CD4-positive, alpha-beta T cell treated with Interleukin-15 for 1 hour (primary cell): ENCODE data around the gene ZNF304.

ENCODE experiments used
- DNase-seq: peaks from one replicate; pipeline ENCODE4 v3.0.0-alpha.2; 2020

Gene ZNF304

DNA sequence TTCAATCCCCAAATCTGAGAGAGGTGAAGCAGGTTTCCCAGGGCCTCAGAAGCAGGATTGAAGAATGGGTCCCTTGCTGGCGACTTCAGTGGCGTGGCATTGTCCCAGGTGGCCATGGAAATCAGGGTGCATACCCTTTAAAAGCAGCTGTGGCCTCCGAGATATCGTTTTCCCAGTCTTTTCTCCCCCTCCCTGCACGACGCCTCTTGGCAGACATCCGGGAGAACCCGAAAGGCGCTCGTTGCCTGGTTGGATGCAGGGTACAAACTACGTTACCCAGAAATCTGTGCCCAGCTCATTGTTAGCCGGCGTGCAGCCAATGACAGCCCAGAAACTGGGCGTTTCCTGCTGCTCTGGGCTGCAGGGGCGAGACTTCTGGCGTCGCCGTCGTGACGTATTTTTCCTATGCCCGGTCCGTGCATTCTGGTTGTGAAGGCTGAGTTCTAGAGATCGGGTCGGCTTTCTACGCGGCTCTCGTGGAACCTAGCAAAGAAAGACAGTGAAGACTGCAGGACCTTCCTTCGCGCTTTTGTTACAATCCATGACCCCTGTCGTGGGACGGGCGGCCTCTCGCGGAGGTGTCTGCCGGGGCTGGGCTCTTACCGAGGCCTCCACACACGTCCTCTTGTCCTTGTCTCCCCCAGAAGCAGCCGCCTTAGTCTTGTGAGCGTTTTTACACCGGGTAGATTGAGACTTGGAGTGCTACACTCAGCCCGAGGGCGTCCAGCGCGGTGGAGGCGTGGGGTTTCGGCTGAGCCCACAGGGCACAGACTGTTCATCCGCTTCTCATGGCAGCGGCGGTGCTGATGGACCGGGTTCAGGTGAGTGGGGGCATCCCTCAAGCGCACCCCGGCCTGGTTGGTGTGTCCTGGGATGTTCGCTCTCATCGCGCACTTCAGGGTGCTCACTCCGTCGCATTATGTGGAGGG, at the start of gene ZNF304:
TSS of gene ZNF304 (plus strand) at position 395 of the 929 bp plus-strand sequence. CDS start at position 789, 394 bp downstream.
- peak; percentile 88 for DNase-seq

DNA sequence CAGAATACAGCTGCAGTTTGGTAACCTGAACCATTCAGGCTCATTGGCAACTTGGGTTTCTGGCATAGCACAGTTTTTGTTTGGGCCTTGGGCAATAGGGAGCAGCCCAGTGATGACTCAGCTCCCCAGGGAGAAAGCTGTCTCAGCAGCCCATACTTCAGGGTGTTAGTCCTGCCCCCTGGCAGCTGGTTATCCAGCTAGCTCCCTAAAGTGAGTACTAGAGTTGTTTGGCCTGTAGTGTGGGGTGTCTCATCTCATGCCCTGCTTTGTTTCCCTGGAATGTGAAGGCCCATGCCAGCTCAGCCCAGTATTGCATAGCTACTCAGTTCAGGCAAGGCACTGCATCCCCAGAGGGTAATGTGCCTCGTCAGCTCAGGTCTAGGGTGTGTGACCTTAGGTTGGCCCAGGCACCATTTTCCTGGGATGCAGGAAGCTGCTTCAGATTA, 49.0 kb upstream of the ZNF304 start:
- DNase-seq = no peak

GRCh38 chr19:57302727-57303401, 48.2 kb upstream of the ZNF304 start:
- no peak for DNase-seq

DNA sequence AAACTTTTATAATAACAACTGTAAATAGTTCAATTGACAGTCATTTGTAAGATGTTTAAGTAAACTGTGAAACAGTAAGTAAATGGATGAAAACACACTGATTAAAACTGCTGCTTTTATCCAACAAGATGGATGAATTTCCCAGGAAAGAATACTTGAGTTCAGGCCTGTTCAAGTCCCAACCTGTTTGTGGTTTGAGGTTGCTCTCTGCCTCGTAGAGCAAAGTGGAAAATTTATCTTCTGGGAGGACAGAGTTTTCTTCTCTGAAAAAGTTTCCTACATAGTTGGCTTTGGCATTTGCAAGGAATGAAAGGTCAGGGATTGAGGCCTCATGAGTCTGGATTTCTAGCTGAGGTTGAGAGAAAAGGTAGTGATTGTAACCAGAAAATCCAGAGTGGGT, 46.0 kb upstream of the ZNF304 start:
- no peak for DNase-seq

DNA sequence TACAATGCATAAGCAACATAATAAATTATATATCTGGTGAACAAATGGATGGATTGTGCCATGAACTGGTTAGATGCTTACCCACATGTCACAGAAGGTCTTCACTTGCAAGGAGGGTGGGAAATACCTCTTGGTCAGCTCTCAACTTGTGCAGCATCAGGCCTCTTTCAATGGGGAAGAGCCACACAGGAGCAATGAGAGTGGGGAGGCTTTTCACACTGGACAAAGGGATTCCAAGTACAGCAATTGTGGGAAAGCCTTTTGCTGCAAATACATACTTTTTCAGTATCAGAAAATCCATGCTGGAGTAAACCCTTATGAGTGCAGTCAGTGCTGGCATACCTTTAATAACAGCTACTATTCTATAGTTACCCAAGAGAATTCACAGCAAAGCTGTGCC, 42.6 kb upstream of the ZNF304 start:
- no peak for DNase-seq

GRCh38 chr19:57310792-57311191, 40.3 kb upstream of the ZNF304 start:
- no peak for DNase-seq

DNA sequence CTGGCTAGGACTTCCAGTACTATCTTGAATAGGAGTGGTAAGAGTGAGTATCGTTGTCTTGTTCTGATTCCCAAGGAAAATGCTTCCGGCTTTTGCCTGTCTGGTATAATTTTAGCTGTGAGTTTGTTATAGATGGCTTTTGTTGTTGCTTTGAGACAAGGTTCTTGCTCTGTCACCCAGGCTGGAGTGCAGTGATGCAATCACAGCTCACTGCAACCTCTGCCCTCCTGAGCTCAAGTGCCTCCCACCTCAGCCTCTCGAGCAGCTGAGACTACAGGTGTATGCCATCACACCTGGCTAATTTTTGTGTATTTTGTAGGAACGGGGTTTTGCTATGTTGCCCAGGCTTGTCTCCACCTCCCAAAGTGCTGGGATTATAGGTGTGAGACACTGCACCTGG, 36.9 kb upstream of the ZNF304 start:
- no peak for DNase-seq

- no peak for DNase-seq
Observed at GRCh38 chr19:57317503-57317902, 33.6 kb upstream of the ZNF304 start.

DNA sequence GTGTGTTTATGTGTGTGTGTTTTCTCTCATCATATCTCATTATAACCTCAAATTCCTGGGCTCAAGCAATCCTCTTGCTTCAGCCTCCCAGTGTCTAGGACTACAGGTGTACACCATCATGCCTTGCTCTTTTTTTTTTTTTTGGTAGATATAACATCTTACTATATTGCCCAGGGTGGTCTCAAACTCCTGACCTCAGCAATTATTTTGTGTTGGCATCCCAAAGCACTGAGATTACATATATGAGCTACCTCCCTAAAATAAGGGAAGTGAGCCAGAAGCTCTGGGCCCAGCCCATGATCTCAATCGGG, 31.2 kb upstream of the ZNF304 start:
- DNase-seq = no peak

GRCh38 chr19:57320180-57321084, 30.6 kb upstream of the ZNF304 start, which contains the start of gene ZNF543:
Gene ZNF543 (plus strand): TSS chr19:57320472. CDS start chr19:57320854, 382 bp downstream.
- DNase-seq = peak; percentile 93

DNA sequence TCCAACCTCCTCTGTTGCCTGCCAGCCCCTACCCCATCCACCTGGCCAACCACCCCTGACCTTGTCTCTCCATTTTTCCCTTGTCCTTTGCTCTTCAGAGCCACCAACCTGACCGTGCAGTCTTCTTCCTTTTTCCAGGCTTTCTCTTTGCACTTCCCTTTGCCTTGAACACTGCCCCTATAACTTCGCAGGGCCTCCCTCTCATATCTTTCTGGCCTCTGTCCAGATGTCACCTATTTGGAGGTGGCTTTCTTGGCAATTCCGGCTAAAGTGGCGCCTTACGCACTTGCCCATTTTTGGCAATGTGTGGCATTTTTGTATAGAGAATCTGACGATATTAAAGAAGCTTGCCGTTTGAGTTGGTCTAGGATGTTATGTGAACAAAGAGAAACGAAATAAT, 30.0 kb upstream of the ZNF304 start:
- no peak for DNase-seq

GRCh38 chr19:57321751-57322150, 29.3 kb upstream of the ZNF304 start:
- DNase-seq = no peak

- DNase-seq = no peak
Observed at GRCh38 chr19:57324992-57325391, 26.1 kb upstream of the ZNF304 start.

- DNase-seq = no peak
Observed at GRCh38 chr19:57327993-57328392, 23.1 kb upstream of the ZNF304 start.

- DNase-seq = no peak
Observed at GRCh38 chr19:57334191-57334590, 16.9 kb upstream of the ZNF304 start.

DNA sequence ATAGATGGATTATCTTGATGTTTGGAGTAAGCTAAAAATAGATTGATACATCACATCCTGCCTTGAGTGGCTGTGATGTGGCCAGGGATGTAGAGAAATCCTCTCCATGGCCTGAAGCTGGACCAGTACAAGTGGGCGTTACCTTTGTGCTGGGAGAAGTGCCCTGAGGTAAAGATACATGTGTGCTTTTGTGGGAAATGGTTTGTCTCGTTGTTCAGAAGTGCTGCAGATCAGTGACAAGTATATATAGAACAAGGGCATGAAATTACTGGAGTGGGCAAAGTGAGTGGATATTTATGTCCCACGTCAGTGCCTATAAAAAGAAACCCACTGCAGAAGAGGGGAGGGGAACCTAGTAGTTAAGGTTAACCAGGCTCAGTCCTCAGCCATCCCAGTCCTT, 12.2 kb upstream of the ZNF304 start:
- DNase-seq = no peak

- DNase-seq = no peak
Observed at GRCh38 chr19:57342582-57342981, 8.5 kb upstream of the ZNF304 start.

- no peak for DNase-seq
Observed at GRCh38 chr19:57348136-57348535, 2.9 kb upstream of the ZNF304 start.

GRCh38 chr19:57351867-57352266, 796 bp downstream of the ZNF304 start:
- no peak for DNase-seq

- DNase-seq = no peak
Observed at GRCh38 chr19:57355916-57356315, 4.8 kb downstream of the ZNF304 start.

DNA sequence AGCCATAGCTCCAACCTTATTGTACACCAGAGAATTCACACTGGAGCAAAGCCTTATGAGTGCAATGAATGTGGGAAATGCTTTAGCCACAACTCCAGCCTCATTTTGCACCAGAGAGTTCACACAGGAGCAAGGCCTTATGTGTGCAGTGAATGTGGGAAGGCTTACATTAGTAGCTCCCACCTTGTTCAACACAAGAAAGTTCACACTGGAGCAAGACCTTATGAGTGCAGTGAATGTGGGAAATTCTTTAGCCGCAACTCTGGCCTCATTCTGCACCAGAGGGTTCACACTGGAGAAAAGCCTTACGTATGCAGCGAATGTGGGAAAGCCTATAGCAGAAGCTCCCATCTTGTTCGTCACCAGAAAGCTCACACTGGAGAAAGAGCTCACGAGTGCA, 6.3 kb downstream of the ZNF304 start:
- no peak for DNase-seq

DNA sequence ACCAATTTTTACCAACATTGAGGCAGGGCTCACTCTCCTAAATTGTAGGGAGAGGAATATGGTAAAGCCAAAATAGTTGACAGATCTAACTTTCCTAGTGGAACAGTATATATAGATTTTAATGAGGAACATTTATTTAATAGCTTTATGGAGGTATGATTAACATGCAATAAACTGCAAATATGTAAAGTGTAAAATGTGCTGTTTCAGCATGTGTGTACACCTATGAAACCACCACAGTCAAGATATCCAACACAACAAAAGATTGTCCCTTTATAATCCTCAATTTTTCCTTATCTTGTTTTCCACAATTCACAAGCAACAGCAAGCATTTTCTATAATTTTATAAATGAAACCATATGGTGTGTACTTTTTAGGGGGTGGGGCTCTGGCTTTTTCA, 8.2 kb downstream of the ZNF304 start:
- no peak for DNase-seq

GRCh38 chr19:57362419-57362818, 11.3 kb downstream of the ZNF304 start:
- no peak for DNase-seq
